ENCODE data around the gene PLAAT3.
"Not testable (repeated sequence)": the region's sequence is repeated elsewhere in the genome, so short reads cannot be mapped to it uniquely, and the experiment has no call there.

PLAAT3 gene

DNA sequence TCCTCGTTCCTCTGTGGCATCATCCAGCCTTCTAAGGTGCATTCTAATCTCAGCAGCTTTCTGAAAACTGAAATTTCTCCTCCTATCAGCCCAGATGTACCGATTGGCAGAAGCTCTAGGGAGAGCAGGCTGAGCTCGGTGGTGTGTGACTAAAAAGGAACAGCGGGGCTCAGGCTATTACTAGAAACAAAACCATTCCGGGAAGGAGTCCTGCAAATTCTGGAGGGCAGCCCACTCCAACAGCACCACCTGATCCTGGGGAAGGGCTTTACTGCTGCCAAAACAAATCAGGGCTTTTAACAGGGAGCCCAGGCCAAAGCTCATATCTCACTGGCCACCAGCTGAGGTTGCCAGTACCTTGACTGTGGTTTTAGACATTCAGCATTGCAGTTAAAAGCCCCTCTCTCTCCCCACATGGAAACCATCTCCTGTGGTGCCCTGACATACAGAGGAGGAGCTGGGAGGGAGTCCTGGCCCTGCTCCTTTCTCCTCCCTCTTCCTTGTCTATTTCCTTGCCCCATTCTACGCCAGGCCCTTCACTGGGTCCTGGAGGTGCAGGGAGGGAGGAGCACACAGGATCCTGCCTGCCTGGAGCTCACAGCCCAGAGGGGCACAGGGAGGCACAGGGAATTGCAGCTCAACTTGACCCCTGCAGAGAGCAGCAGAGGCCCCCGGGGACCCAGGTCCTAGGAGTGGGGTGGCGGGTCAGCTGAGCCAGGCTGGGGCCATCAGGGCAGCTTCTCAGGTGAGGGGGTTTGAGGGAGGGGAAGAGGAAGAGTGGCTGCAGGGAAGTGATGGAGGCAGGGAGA, 76.7 kb downstream of the PLAAT3 start:
- peak; percentile 94 for DNase-seq (ENCODE audit: low read depth, low spot score)

DNA sequence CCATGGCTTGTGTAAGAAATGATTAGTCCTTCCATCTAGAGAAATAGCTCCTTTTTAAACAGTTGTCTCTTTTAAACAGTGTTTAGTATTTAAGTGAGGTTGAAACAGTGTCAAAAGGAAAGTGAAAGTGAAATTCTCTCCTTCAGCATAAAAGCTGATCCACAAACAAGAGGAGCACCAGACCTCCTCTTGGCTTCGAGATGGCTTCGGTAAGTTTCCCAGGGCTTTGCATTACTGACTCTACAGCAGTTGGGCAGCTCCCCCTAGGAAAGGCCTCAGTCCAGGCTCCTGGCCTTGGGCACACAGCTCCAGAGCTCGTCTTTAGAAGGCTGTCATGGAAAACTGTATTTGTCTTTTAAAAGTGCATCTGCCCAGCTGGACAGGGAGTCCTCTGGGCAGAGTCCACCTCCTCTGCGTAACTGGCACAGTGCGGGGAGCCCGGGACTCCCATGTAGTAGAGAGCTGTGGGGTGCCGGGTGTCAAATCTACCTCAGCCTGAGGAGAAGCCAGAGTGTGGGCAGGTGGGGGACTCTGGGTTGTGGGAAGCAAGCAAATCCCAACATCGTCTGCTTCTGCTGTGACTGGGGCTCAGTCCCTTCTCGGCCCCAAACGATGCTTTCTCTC, 77.5 kb downstream of the PLAAT3 start, which contains the start of gene PLAAT4:
TSS of gene PLAAT4 (plus strand) at position 140 of the 624 bp plus-strand sequence. CDS start at position 201, 61 bp downstream.
- peak; percentile 79 for DNase-seq (ENCODE audit: low read depth, low spot score)

DNA sequence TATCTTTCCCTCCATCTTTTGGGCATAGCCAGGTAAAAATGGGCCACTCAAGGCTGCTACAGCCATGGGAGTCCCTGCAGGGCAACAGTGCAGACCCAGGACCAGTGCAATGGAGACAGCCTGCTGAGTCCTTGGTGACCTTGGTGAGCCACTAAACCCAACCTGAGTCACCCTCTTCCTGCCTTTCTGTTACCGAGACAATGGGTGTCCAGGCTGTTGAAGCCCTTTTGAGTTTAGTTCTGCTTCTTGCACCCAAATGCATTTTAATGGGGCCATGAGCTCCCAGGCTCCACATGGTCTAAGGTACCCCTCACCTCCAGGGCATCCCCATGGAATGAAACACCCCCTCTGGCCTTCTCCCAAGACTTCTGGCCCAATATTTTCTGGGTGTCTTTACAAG, 78.5 kb downstream of the PLAAT3 start:
- DNase-seq (ENCODE audit: low read depth, low spot score): no peak

DNA sequence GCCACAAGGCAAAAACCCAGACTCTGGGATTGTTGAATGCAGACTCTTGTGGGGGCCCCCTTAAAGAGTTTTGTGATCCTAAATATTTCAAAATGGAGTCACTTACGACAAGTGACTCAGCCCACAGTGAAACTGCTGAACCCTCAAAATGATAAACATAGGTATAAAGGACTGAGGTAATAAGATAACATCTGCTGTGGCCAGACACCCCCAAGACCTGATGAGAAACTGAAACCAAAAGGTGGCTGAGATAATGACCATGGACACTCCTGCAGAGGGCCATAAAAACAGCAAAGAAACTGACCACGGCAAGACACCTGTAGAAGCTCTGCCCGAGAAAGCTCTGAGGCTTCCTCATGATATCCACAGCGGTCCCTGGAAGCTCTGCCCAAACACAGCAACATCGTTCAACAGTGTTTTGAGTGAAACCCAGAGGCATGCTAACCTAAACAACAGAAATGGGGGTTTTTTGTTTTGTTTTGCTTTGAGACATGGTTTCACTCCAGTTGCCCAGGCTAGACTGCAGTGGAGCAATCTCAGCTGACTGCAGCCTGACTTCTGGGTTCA, 79.3 kb downstream of the PLAAT3 start:
- no peak for DNase-seq (ENCODE audit: low read depth, low spot score)

DNA sequence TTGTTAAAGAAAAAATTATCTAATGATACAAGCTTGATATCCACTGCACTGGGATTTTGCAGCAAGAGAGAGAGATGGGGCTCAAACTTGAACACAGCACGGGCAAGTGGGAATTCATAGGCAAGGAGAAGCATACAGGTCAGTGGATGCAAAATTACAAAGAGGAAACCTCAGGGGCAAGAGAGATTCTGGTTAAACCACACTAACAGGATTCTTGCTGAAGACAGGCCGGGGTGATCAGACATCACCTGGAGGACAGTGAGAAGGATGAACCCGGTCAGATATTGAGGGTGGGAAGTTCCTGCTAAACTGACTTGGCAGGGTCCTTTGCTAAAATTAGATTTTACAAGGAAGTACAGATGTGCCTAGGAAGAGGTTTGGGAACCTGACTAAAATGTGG, 80.2 kb downstream of the PLAAT3 start:
- no peak for DNase-seq (ENCODE audit: low read depth, low spot score)

DNA sequence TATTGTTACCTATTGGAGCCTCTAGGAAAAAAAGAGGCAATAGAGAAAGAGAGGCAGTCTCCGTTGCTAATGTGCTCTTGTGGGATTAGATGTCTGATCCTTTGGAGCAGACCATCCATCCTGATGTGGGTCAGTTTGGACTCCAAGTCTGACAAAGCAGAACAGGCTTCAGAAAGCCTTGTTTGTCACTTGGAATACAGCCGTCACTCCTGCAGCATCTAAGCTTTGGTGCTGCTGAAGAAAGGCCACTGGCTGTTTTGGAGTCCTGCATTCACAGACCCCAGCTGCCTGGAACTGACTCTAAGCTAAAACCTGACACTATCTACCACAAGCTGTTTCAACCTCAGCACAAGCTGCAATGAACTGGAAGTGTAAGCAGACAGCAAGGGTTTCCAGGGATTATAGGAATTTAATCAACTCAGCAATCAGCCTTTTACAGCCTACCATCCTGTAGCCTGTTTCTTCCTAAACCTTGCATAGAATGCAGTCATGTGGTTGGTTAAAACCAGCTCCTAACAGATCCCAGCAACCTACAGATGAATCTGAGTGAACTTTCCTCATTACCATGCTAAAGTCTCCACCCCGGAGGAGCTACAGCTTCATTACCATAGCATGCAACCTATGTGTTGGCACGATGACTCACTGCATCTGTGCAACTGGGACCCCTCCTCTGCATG, 81.3 kb downstream of the PLAAT3 start:
- peak; percentile 48 for DNase-seq (ENCODE audit: low read depth, low spot score)

DNA sequence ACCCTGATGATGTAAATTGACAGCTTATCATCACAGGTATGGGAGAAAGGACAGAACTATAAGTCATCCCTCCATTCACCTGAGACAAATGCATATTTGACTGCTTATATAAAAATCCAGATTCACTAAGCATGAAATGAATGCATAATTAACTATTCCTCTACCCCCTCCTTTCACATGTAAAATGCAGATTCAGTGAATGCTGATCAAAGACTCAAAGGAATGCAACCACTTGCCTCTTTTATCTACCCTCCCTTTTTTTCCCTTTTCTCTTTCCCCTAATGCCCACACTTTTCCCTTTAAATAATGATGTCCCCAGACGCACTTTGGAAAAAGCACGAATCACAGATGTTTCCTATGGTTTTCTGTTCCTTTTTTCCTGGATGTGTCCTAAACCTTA, 82.1 kb downstream of the PLAAT3 start:
- peak; percentile 29 for DNase-seq (ENCODE audit: low read depth, low spot score)

DNA sequence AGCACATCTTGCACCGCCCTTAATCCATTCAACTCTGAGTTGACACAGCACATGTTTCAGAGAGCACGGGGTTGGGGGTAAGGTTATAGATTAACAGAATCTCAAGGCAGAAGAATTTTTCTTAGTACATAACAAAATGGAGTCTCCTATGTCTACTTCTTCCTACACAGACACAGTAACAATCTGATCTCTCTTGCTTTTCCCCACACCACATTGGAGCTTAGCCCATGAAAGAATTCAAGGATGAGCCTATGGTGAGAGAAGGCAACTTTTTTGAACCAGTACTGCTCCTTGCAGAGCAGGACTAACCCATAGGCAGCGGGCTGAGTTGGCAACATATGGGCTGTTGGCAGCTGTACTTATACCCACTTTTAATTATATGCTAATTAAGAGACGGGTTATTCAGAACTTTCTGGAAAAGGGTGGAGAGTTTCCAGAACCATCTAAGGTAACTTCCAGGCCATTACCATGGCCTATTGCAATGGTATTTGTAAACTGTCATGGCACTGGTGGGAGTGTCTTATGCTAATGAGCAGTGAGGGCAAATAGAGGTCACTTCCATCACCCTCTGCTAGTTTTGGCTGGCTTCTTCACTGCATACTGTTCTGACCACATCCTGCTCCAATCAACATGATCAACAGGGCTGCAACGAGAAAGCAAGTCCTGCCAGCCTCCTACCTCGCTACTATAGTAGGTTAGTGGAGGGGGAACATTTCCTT, 83.0 kb downstream of the PLAAT3 start:
- peak; percentile 96 for DNase-seq (ENCODE audit: low read depth, low spot score)

DNA sequence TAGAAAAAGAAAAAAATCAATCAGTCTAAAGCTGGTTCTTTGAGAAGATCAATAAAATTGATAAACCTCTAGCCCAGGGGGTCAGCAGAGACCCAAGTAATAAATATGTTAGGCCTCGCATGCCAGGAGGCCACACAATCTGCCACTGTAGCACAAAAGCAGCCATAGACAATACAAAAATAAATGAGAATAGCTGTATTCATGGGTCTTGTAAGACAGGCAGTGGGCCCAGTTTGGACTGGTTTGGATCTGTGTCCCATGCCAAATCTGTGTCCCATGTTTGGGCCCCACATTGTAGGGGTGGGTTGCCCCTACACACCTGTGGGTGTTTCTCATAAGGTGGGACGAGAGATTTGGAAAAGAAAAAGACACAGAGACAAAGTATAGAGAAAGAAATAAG, 84.2 kb downstream of the PLAAT3 start:
- no peak for DNase-seq (ENCODE audit: low read depth, low spot score)

DNA sequence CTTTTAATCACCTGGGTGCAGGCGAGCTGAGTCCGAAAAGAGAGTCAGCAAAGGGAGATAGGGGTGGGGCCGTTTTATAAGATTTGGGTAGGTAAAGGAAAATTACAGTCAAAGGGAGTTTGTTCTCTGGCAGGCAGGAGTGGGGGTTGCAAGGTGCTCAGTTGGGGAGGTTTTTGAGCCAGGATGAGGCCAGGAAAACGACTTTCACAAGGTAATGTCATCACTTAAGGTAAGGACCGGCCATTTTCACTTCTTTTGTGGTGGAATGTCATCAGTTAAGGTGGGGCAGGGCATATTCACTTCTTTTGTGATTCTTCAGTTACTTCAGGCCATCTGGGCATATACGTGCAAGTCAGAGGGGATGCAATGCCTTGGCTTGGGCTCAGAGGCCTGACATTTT, 84.9 kb downstream of the PLAAT3 start:
- DNase-seq (ENCODE audit: low read depth, low spot score): not testable (repeated sequence)

DNA sequence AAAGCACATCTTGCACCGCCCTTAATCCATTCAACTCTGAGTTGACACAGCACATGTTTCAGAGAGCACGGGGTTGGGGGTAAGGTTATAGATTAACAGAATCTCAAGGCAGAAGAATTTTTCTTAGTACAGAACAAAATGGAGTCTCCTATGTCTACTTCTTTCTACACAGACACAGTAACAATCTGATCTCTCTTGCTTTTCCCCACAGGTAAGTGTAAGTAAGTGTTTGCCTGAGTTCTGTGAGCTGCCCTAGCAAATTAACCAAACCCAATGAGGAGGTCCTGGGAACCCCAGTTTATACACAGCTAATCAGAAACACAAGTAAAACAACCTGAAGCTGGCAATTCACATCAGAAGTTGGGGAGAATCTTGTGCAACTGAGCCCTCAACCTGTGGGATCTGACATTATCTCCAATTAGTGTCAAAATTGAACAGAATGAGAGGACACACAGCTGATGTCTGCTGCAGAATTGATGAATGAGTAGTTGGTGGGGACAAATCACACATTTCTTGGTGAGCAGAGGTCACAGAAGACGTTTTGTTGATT, 85.4 kb downstream of the PLAAT3 start:
- DNase-seq (ENCODE audit: low read depth, low spot score): not testable (repeated sequence)

DNA sequence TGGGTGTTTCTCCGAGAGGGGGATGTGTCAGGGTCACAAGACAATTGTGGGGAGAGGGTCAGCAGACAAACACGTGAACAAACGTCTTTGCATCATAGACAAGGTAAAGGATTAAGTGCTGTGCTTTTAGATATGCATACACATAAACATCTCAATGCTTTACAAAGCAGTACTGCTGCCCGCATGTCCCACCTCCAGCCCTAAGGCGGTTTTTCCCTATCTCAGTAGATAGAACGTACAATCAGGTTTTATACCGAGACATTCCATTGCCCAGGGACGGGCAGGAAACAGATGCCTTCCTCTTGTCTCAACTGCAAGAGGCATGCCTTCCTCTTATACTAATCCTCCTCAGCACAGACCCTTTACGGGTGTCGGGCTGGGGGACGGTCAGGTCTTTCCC, 86.1 kb downstream of the PLAAT3 start:
- not testable (repeated sequence) for DNase-seq (ENCODE audit: low read depth, low spot score)

DNA sequence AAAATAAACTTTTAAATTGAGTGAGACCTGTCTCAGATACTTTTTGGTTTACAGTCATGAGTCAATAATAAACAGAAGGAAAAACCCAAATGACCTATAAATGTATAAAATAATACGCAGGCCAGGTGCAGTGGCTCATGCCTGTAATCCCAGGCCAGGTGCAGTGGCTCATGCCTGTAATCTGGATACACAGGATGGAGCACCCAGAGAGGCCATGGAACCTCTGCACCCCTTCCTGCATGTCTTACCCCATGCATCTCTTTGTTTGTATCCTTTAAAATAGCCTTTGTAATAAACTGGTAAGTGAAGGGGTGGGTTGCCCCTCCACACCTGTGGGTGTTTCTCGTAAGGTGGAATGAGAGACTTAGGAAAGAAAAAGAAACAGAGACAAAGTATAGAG, 86.6 kb downstream of the PLAAT3 start:
- DNase-seq (ENCODE audit: low read depth, low spot score): no peak

Data from astrocyte of the hippocampus (primary cell).